Neural crest cell (in vitro differentiated cells): ENCODE data around the gene SMIM17. TPM values are rescaled to one million over a fixed set of nuclear protein-coding genes. Genes with fewer than 3 reads are reported as not detected.

Source experiments
- DNase-seq: peaks from one replicate; pipeline ENCODE4 v3.0.0; 2021; ENCODE audit warnings: low read depth, mixed read lengths, low spot score
- H3K27ac Mint-ChIP-seq: one replicate; pipeline ENCODE4 v1.8.0; 2021; ENCODE audit warnings: mild to moderate bottlenecking, mixed read lengths; ENCODE audit not compliant: unreplicated experiment
- H3K27me3 Mint-ChIP-seq: 2 replicates; pipeline ENCODE4 v1.8.0; 2021; ENCODE audit warnings: low read depth, mild to moderate bottlenecking, mixed read lengths
- H3K36me3 Mint-ChIP-seq: 2 replicates; pipeline ENCODE4 v1.8.0; 2021; ENCODE audit warnings: low read depth, mild to moderate bottlenecking, mixed read lengths
- H3K4me1 Mint-ChIP-seq: 2 replicates; pipeline ENCODE4 v1.8.0; 2021; ENCODE audit warnings: mixed read lengths
- H3K4me3 Mint-ChIP-seq: one replicate; pipeline ENCODE4 v1.8.0; 2021; ENCODE audit warnings: mild to moderate bottlenecking, mixed read lengths
- H3K9me3 Mint-ChIP-seq: 2 replicates; pipeline ENCODE4 v1.8.0; 2021; ENCODE audit warnings: mixed read lengths
- CTCF ChIP-seq: fragments of 200-600 bp; sonication (generic); conservative IDR thresholded peaks from 2 replicates; pipeline ENCODE4 v1.5.0; 2021; ENCODE audit warnings: antibody characterized with exemption, mild to moderate bottlenecking
- total RNA-seq: library from RNA; stranded (reverse); gene quantifications from 2 replicates; pipeline ENCODE4 v1.2.1, GENCODE V29; 2021

The SMIM17 gene
- total RNA-seq, 1 donor from 2014 or later: 0.89 TPM

GRCh38 chr19:56678205-56678604 is 35.2 kb downstream of the SMIM17 start:
- peaks cover 6% of the 10 kb centered on the region for H3K9me3 Mint-ChIP-seq

GRCh38 chr19:56681702-56682101 is 38.7 kb downstream of the SMIM17 start:
- H3K27ac Mint-ChIP-seq: no peak overlapping the region
- peaks cover 3% of the 10 kb centered on the region for H3K36me3 Mint-ChIP-seq
- TF ChIP-seq CTCF: no peak
- H3K9me3 Mint-ChIP-seq: peaks cover 5% of the 10 kb centered on the region
- no peak for DNase-seq
- H3K27me3 Mint-ChIP-seq: no peaks in the 10 kb centered on the region
- no peaks in the 10 kb centered on the region for H3K4me1 Mint-ChIP-seq
- H3K4me3 Mint-ChIP-seq: no peak overlapping the region

More at GRCh38 chr19:56678205-56678604, 35.2 kb downstream of the SMIM17 start:
- no peak overlapping the region for H3K4me3 Mint-ChIP-seq
- TF ChIP-seq CTCF: no peak
- H3K27me3 Mint-ChIP-seq: no peaks in the 10 kb centered on the region
- H3K27ac Mint-ChIP-seq: no peak overlapping the region
- DNase-seq: no peak
- no peaks in the 10 kb centered on the region for H3K4me1 Mint-ChIP-seq
- peaks cover 3% of the 10 kb centered on the region for H3K36me3 Mint-ChIP-seq

- peaks cover 8% of the 10 kb centered on the region for H3K36me3 Mint-ChIP-seq
- no peak for TF ChIP-seq CTCF
- no peak overlapping the region for H3K4me3 Mint-ChIP-seq
- no peak for DNase-seq
- H3K9me3 Mint-ChIP-seq: peaks cover 9% of the 10 kb centered on the region
- H3K27me3 Mint-ChIP-seq: no peaks in the 10 kb centered on the region
- no peak overlapping the region for H3K27ac Mint-ChIP-seq
- H3K4me1 Mint-ChIP-seq: no peaks in the 10 kb centered on the region
Observed at GRCh38 chr19:56683116-56683515, 40.2 kb downstream of the SMIM17 start.

GRCh38 chr19:56687031-56687430 is 44.1 kb downstream of the SMIM17 start:
- Mint-ChIP-seq H3K9me3 (peaks cover 12% of the 10 kb centered on the region), H3K4me3 (no peak overlapping the region), H3K27ac (no peak overlapping the region), H3K36me3 (peaks cover 10% of the 10 kb centered on the region), H3K4me1 (no peaks in the 10 kb centered on the region), H3K27me3 (no peaks in the 10 kb centered on the region)
- DNase-seq: no peak
- no peak for TF ChIP-seq CTCF

- no peak overlapping the region for H3K4me3 Mint-ChIP-seq
- TF ChIP-seq CTCF: no peak
- H3K27me3 Mint-ChIP-seq: no peaks in the 10 kb centered on the region
- no peak overlapping the region for H3K27ac Mint-ChIP-seq
- peaks cover 15% of the 10 kb centered on the region for H3K36me3 Mint-ChIP-seq
- H3K4me1 Mint-ChIP-seq: no peaks in the 10 kb centered on the region
- no peak for DNase-seq
- H3K9me3 Mint-ChIP-seq: peaks cover 26% of the 10 kb centered on the region
Observed at GRCh38 chr19:56689198-56689597, 46.2 kb downstream of the SMIM17 start.

- Mint-ChIP-seq H3K4me3 (no peak overlapping the region), H3K4me1 (no peaks in the 10 kb centered on the region), H3K27ac (no peak overlapping the region), H3K36me3 (peaks cover 15% of the 10 kb centered on the region), H3K27me3 (no peaks in the 10 kb centered on the region), H3K9me3 (peaks cover 28% of the 10 kb centered on the region)
- no peak for TF ChIP-seq CTCF
- DNase-seq: no peak
Observed at GRCh38 chr19:56690670-56691069, 47.7 kb downstream of the SMIM17 start.
